Activated naive CD8-positive, alpha-beta T cell treated with anti-CD3 and anti-CD28 coated beads for 36 hours (primary cell): ENCODE measurements around the gene PTTG1IP. TPM values are rescaled to one million over a fixed set of nuclear protein-coding genes. Genes with fewer than 3 reads are reported as not detected.

Experiments used
- DNase-seq: peaks from one replicate; pipeline ENCODE4 v3.0.0; 2021
- H3K27ac Mint-ChIP-seq: one replicate; pipeline ENCODE4 v1.8.0; 2022; ENCODE audit warnings: mild to moderate bottlenecking, moderate library complexity, mixed read lengths
- H3K27me3 Mint-ChIP-seq: one replicate; pipeline ENCODE4 v1.8.0; 2022; ENCODE audit warnings: mild to moderate bottlenecking, mixed read lengths
- H3K36me3 Mint-ChIP-seq: one replicate; pipeline ENCODE4 v1.8.0; 2021; ENCODE audit warnings: mild to moderate bottlenecking, mixed read lengths
- H3K4me1 Mint-ChIP-seq: one replicate; pipeline ENCODE4 v1.8.0; 2021; ENCODE audit warnings: mixed read lengths
- H3K4me3 Mint-ChIP-seq: one replicate; pipeline ENCODE4 v1.8.0; 2022; ENCODE audit warnings: mild to moderate bottlenecking, moderate library complexity, mixed read lengths
- H3K9me3 Mint-ChIP-seq: one replicate; pipeline ENCODE4 v1.8.0; 2022; ENCODE audit warnings: mixed read lengths
- total RNA-seq, 2 experiments: library from RNA; stranded (reverse); gene quantifications; one replicate each; pipeline ENCODE4 v1.2.3, GENCODE V29; 2021

Gene PTTG1IP
- total RNA-seq, 2 experiments from 2014 or later, result 40.3 to 44.7 TPM

- Mint-ChIP-seq H3K27me3 (no peaks in the 10 kb centered on the region), H3K9me3 (no peaks in the 10 kb centered on the region), H3K27ac (peak overlapping the region; percentile 47), H3K4me1 (peaks cover 76% of the 10 kb centered on the region), H3K4me3 (peak overlapping the region; percentile 19), H3K36me3 (peaks cover 25% of the 10 kb centered on the region)
- no peak for DNase-seq
Measured at GRCh38 chr21:44869781-44870747, 3.4 kb downstream of the PTTG1IP start.

DNA sequence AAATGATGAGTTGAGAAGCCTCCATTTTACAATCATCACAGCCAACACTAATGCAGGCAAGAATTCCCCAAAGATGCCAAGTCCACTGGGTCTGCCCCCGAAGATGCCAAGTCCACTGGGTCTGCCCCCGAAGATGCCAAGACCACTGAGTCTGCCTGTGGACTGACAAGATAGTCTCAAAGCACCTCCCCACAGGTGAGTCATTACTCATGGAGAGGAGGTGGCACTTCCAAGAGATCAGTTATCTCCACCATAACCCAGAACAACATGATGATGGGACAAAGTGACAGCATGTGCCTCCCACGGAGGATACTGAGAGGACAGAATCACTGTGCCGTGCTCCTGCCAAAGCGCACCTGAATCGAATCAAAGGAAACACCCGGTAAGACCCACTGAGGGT lies 4.8 kb downstream of the PTTG1IP start:
- Mint-ChIP-seq H3K4me3 (peak overlapping the region; percentile 75), H3K27ac (peak overlapping the region; percentile 95), H3K9me3 (no peaks in the 10 kb centered on the region), H3K4me1 (peaks cover 76% of the 10 kb centered on the region), H3K36me3 (peaks cover 26% of the 10 kb centered on the region), H3K27me3 (no peaks in the 10 kb centered on the region)
- no peak for DNase-seq

DNA sequence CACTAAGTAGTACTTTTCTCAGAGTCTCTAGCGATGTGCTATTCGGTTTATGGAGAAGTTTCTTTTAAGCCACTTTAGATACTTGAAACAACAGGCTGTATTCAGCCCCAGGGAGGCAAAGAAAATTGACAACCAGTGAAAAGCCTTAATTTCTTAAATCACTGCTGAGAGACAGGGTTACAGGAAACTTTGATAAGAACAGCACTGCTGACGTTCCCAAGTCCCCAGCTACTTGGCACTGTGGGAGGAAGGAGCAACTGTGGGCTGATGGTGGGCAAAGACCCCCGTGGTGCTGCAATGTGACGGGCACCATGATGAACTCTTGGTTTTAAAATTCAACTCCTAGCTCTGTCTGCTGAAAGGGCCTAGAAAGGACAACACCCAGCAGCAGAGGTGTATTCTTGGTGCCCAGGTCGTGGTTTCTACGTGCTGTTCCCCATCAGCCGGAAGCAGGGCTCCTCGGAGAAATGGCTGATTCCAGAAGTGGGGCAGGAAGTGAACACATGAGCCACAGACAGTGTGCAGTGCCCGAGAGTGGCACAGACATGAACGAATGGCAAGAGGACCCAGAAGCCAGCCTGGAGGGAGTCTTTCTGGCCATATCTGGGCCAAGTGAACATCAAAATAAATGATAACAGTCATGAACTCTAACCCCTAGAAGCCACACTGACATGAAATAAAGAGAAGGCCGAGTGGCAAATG lies 5.3 kb downstream of the PTTG1IP start:
- no peaks in the 10 kb centered on the region for H3K9me3 Mint-ChIP-seq
- H3K27me3 Mint-ChIP-seq, result no peaks in the 10 kb centered on the region
- peak overlapping the region; percentile 75 for H3K4me3 Mint-ChIP-seq
- H3K4me1 Mint-ChIP-seq, result peaks cover 80% of the 10 kb centered on the region
- H3K27ac Mint-ChIP-seq, result peak overlapping the region; percentile 95
- DNase-seq, result peak; percentile 53
- peaks cover 26% of the 10 kb centered on the region for H3K36me3 Mint-ChIP-seq

GRCh38 chr21:44867464-44867863 lies 6.0 kb downstream of the PTTG1IP start:
- no peak for DNase-seq
- Mint-ChIP-seq H3K27ac (peak overlapping the region; percentile 52), H3K9me3 (no peaks in the 10 kb centered on the region), H3K36me3 (peaks cover 26% of the 10 kb centered on the region), H3K4me1 (peaks cover 81% of the 10 kb centered on the region), H3K4me3 (no peak overlapping the region), H3K27me3 (no peaks in the 10 kb centered on the region)

GRCh38 chr21:44866780-44867179 lies 6.7 kb downstream of the PTTG1IP start:
- peak overlapping the region; percentile 9 for H3K27ac Mint-ChIP-seq
- peaks cover 76% of the 10 kb centered on the region for H3K4me1 Mint-ChIP-seq
- peak overlapping the region; percentile 1 for H3K4me3 Mint-ChIP-seq
- H3K27me3 Mint-ChIP-seq, result no peaks in the 10 kb centered on the region
- peaks cover 26% of the 10 kb centered on the region for H3K36me3 Mint-ChIP-seq
- no peak for DNase-seq
- H3K9me3 Mint-ChIP-seq, result no peaks in the 10 kb centered on the region

GRCh38 chr21:44865561-44866280 lies 7.8 kb downstream of the PTTG1IP start:
- DNase-seq, result no peak
- H3K9me3 Mint-ChIP-seq, result no peaks in the 10 kb centered on the region
- no peaks in the 10 kb centered on the region for H3K27me3 Mint-ChIP-seq
- H3K27ac Mint-ChIP-seq, result peak overlapping the region; percentile 75
- peak overlapping the region; percentile 14 for H3K4me3 Mint-ChIP-seq
- H3K4me1 Mint-ChIP-seq, result peaks cover 72% of the 10 kb centered on the region
- peaks cover 26% of the 10 kb centered on the region for H3K36me3 Mint-ChIP-seq

GRCh38 chr21:44862869-44863685 lies 10.4 kb downstream of the PTTG1IP start:
- H3K4me3 Mint-ChIP-seq, result no peak overlapping the region
- no peak for DNase-seq
- peaks cover 15% of the 10 kb centered on the region for H3K36me3 Mint-ChIP-seq
- peaks cover 51% of the 10 kb centered on the region for H3K4me1 Mint-ChIP-seq
- no peak overlapping the region for H3K27ac Mint-ChIP-seq
- no peaks in the 10 kb centered on the region for H3K27me3 Mint-ChIP-seq
- no peaks in the 10 kb centered on the region for H3K9me3 Mint-ChIP-seq

DNA sequence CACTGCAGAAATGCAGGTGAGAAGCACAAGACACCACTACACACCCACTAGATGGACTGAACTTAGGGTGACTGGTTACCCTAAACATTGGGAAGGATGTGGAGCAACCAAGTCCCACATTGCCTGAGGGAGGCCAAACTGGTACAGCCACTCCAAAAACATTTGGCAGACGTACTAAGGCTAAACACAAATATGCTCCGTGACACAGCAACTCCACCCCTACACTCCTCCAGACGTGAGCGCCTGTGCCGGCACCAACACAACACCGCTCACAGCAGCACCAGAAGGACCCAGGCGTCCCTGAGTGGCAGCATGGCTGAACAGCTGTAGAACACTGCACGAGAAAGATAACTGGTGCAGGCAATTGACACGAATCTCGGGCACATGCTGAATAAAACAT lies 14.7 kb downstream of the PTTG1IP start:
- peaks cover 27% of the 10 kb centered on the region for H3K4me1 Mint-ChIP-seq
- DNase-seq, result no peak
- no peak overlapping the region for H3K4me3 Mint-ChIP-seq
- H3K36me3 Mint-ChIP-seq, result peaks cover 8% of the 10 kb centered on the region
- H3K27ac Mint-ChIP-seq, result no peak overlapping the region
- H3K9me3 Mint-ChIP-seq, result no peaks in the 10 kb centered on the region
- no peaks in the 10 kb centered on the region for H3K27me3 Mint-ChIP-seq

GRCh38 chr21:44858291-44858690 lies 15.2 kb downstream of the PTTG1IP start:
- H3K27ac Mint-ChIP-seq, result no peak overlapping the region

GRCh38 chr21:44857127-44857892 lies 16.2 kb downstream of the PTTG1IP start:
- no peak overlapping the region for H3K4me3 Mint-ChIP-seq
- peaks cover 13% of the 10 kb centered on the region for H3K36me3 Mint-ChIP-seq
- no peak overlapping the region for H3K27ac Mint-ChIP-seq
- no peaks in the 10 kb centered on the region for H3K9me3 Mint-ChIP-seq
- peaks cover 17% of the 10 kb centered on the region for H3K4me1 Mint-ChIP-seq
- H3K27me3 Mint-ChIP-seq, result no peaks in the 10 kb centered on the region
- no peak for DNase-seq

More at GRCh38 chr21:44858291-44858690, 15.2 kb downstream of the PTTG1IP start:
- peaks cover 13% of the 10 kb centered on the region for H3K36me3 Mint-ChIP-seq
- no peaks in the 10 kb centered on the region for H3K27me3 Mint-ChIP-seq
- H3K4me3 Mint-ChIP-seq, result no peak overlapping the region
- peaks cover 22% of the 10 kb centered on the region for H3K4me1 Mint-ChIP-seq
- no peak for DNase-seq
- no peaks in the 10 kb centered on the region for H3K9me3 Mint-ChIP-seq

- H3K27me3 Mint-ChIP-seq, result no peaks in the 10 kb centered on the region
- H3K4me1 Mint-ChIP-seq, result peaks cover 19% of the 10 kb centered on the region
- H3K4me3 Mint-ChIP-seq, result no peak overlapping the region
- no peak for DNase-seq
- no peaks in the 10 kb centered on the region for H3K9me3 Mint-ChIP-seq
- peaks cover 13% of the 10 kb centered on the region for H3K36me3 Mint-ChIP-seq
- no peak overlapping the region for H3K27ac Mint-ChIP-seq
Measured at GRCh38 chr21:44856131-44856530, 17.4 kb downstream of the PTTG1IP start.

DNA sequence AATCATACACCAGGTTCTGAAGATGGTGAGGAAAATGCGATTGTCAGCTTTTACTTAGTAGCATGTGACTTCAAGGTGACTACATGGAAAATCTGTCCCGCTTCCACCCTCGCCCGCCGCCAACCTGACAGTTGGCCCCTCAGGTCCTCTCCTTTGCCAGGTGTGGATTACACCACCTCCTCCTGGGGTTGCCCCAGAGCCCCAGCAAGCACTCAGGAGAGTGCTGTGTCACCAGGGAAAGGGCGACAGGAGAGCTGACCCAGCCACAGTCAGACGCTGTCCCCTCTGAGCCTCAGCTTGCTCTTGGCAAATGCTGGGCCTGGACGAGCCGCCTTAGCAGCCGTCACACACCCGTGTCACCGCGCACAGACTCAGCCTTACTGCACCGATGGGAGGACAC lies 17.9 kb downstream of the PTTG1IP start:
- Mint-ChIP-seq H3K36me3 (peaks cover 10% of the 10 kb centered on the region), H3K27ac (peak overlapping the region; percentile 42), H3K4me3 (no peak overlapping the region), H3K27me3 (no peaks in the 10 kb centered on the region), H3K9me3 (no peaks in the 10 kb centered on the region), H3K4me1 (peaks cover 18% of the 10 kb centered on the region)
- DNase-seq, result no peak

DNA sequence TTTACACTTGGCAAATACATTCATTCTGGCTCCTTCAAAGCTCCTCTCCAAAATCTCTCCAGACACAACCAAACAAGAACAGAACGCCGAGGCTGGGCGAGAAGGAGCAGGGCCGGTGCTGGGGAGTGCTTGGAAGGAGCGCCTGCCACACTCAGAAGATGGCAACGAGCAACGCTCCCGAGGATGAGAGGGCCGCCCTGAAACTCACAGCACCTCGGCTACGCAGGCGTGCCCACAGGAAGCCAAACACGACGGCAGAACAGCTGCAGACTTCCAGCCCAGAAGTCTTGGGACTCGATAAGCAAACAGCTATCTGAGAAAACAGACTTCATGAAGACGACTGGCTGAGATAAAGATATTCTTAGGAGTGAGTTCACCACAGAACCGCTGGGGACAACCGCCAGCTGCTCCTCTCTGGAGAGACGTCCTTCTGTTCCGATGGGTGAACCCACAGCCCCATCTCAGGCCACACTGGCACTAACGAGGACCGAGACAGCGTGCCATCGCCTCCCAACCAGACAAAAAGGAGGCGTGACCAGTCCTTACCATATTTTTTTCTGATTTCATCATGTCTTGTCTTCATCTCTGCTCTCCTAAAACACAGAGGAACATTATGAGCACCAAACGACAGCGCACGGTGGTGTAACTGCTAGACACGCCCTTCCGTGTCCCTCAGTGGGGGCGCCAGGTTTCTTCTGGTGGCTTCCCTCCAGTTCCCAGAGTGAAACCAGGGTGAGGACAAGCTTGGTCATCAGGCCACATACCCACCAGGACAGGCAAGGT lies 18.6 kb downstream of the PTTG1IP start:
- no peak for DNase-seq
- no peak overlapping the region for H3K4me3 Mint-ChIP-seq
- no peaks in the 10 kb centered on the region for H3K27me3 Mint-ChIP-seq
- H3K4me1 Mint-ChIP-seq, result peaks cover 18% of the 10 kb centered on the region
- peaks cover 10% of the 10 kb centered on the region for H3K36me3 Mint-ChIP-seq
- no peaks in the 10 kb centered on the region for H3K9me3 Mint-ChIP-seq
- no peak overlapping the region for H3K27ac Mint-ChIP-seq
